Naive thymus-derived CD4-positive, alpha-beta T cell (primary cell): ENCODE data around the gene CHPT1. TPM values are rescaled to one million over a fixed set of nuclear protein-coding genes. Genes with fewer than 3 reads are reported as not detected.
"Not testable (repeated sequence)": the region's sequence is repeated elsewhere in the genome, so short reads cannot be mapped to it uniquely, and the experiment has no call there.

ENCODE experiments used
- ATAC-seq: fragments of 150-1000 bp; cut with Tn5 transposase; 2 replicates; pipeline ENCODE4 v1.10.0; 2021; ENCODE audit warnings: mild to moderate bottlenecking, moderate library complexity
- CTCF ChIA-PET: fragments of 350-600 bp; sonication (Branson Sonifier 250); formaldehyde crosslinking; loops from one replicate; lab custom pipeline; 2021; ENCODE audit warnings: antibody characterized with exemption; lab: Charles Lee
- POLR2A ChIA-PET: fragments of 350-600 bp; sonication (Branson Sonifier 250); formaldehyde crosslinking; loops from one replicate; lab custom pipeline; 2021; ENCODE audit warnings: antibody characterized with exemption, inconsistent platforms; lab: Charles Lee
- DNase-seq, 9 donors: peaks; one replicate each; pipeline versions ENCODE4 v3.0.0 to v3.0.0-alpha.2; 2020 to 2022; ENCODE audit warnings: mixed read lengths in 1 of 9
- H3K27ac ChIP-seq: one replicate; pipeline ENCODE4 v1.7.0; 2013; ENCODE audit warnings: mild to moderate bottlenecking, low read depth, low read length, moderate library complexity
- H3K27me3 ChIP-seq, 2 donors: one replicate each; pipeline ENCODE4 v1.7.0; 2013; ENCODE audit warnings: low read length in 2 of 2, mild to moderate bottlenecking in 2 of 2, moderate library complexity in 2 of 2; ENCODE audit not compliant: control insufficient read depth in 2 of 2, insufficient read depth in 2 of 2
- H3K36me3 ChIP-seq, 3 experiments: 1 replicate in 2 of 3; 2 replicates in 1 of 3; pipeline ENCODE4 v1.7.0; 2013; ENCODE audit warnings: low read length in 3 of 3, mild to moderate bottlenecking in 3 of 3, moderate library complexity in 1 of 3; ENCODE audit not compliant: insufficient read depth in 3 of 3, control insufficient read depth in 2 of 3
- H3K4me1 ChIP-seq, 2 donors: one replicate each; pipeline ENCODE4 v1.7.0; 2013; ENCODE audit warnings: low read length in 2 of 2, mild to moderate bottlenecking in 2 of 2, moderate library complexity in 1 of 2; ENCODE audit not compliant: control insufficient read depth in 2 of 2, insufficient read depth in 2 of 2
- H3K4me3 ChIP-seq: 2 replicates; pipeline ENCODE4 v1.7.0; 2013; ENCODE audit warnings: mild to moderate bottlenecking, low read length
- H3K9me3 ChIP-seq, 3 experiments: 1 replicate in 2 of 3; 2 replicates in 1 of 3; pipeline ENCODE4 v1.7.0; 2013; ENCODE audit warnings: low read length in 3 of 3; ENCODE audit not compliant: control insufficient read depth in 2 of 3
- H3K27ac Mint-ChIP-seq, 9 donors: one replicate each; pipeline ENCODE4 v1.8.0; 2020 to 2022; ENCODE audit warnings: mixed read lengths in 9 of 9, mild to moderate bottlenecking in 8 of 9, moderate library complexity in 5 of 9, inconsistent platforms in 2 of 9
- H3K27me3 Mint-ChIP-seq, 5 donors: one replicate each; pipeline ENCODE4 v1.8.0; 2021 to 2022; ENCODE audit warnings: mixed read lengths in 5 of 5, mild to moderate bottlenecking in 1 of 5
- H3K36me3 Mint-ChIP-seq, 5 donors: one replicate each; pipeline ENCODE4 v1.8.0; 2020 to 2022; ENCODE audit warnings: mixed read lengths in 5 of 5, mild to moderate bottlenecking in 3 of 5, inconsistent platforms in 1 of 5
- H3K4me1 Mint-ChIP-seq, 7 donors: one replicate each; pipeline ENCODE4 v1.8.0; 2020 to 2022; ENCODE audit warnings: mixed read lengths in 7 of 7, mild to moderate bottlenecking in 3 of 7, inconsistent platforms in 1 of 7
- H3K4me3 Mint-ChIP-seq, 10 donors: one replicate each; pipeline ENCODE4 v1.8.0; 2020 to 2022; ENCODE audit warnings: mild to moderate bottlenecking in 10 of 10, mixed read lengths in 10 of 10, moderate library complexity in 6 of 10, inconsistent platforms in 2 of 10
- H3K9me3 Mint-ChIP-seq, 11 donors: one replicate each; pipeline ENCODE4 v1.8.0; 2020 to 2022; ENCODE audit warnings: mixed read lengths in 11 of 11, mild to moderate bottlenecking in 4 of 11, inconsistent platforms in 1 of 11, moderate library complexity in 1 of 11
- intact Hi-C, 2 donors: fragments of 100-400 bp; cut with micrococcal nuclease; formaldehyde crosslinking; loops; one replicate each; pipeline ENCODE4 v1.15.1; 2023
- polyA plus RNA-seq, 2 donors: library from polyadenylated mRNA; unstranded; fragments of 300-500 nt; fragmentation: Illumina TruSeq; gene quantifications; one replicate each; pipeline ENCODE4 v1.2.3, GENCODE V29; 2021
- total RNA-seq, 6 experiments: library from RNA in 5 of 6; stranded (reverse) in 5 of 6; gene quantifications; 1 replicate in 5 of 6; 2 replicates in 1 of 6; pipeline ENCODE4 v1.2.3 and lab custom pipeline; 2021 to 2026

Gene CHPT1
- total and polyA plus RNA-seq, 7 experiments from 2014 or later = 6.5 to 22.9 (median 14.5) TPM

- Histone ChIP-seq H3K27me3 (no peaks in the 10 kb centered on the region), H3K4me3 (no peak overlapping the region), H3K4me1 (no peaks in the 10 kb centered on the region), H3K27ac (no peak overlapping the region), H3K9me3 (no peaks in the 10 kb centered on the region), H3K36me3 (no peaks in the 10 kb centered on the region)
- ATAC-seq = no peak
- H3K4me3 Mint-ChIP-seq = no peak overlapping the region
- H3K27ac Mint-ChIP-seq = no peak overlapping the region
- DNase-seq = no peak
- peaks cover 12 to 30% (median 27%) of the 10 kb centered on the region in 5 donors for H3K27me3 Mint-ChIP-seq
- ChIA-PET CTCF (no interaction called here), POLR2A (interaction anchor here (0.6 kb wide), 1 partner anchor 174 kb away, joined by 4 read pairs; no protein-coding TSS in a partner anchor)
- no peaks in the 10 kb centered on the region for H3K36me3 Mint-ChIP-seq
- H3K4me1 Mint-ChIP-seq = no peaks in the 10 kb centered on the region
- no peaks in the 10 kb centered on the region for H3K9me3 Mint-ChIP-seq
- intact Hi-C loops = no loop called here
These were observed 43.0 kb upstream of the CHPT1 start for GRCh38 chr12:101654442-101654841.

GRCh38 chr12:101655393-101655792 lies 42.0 kb upstream of the CHPT1 start:
- no peak overlapping the region for H3K27ac ChIP-seq
- H3K4me1 ChIP-seq = no peaks in the 10 kb centered on the region
- Mint-ChIP-seq H3K4me3 (no peak overlapping the region), H3K9me3 (no peaks in the 10 kb centered on the region), H3K27me3 (peaks cover 10 to 29% (median 22%) of the 10 kb centered on the region in 5 donors), H3K36me3 (no peaks in the 10 kb centered on the region), H3K27ac (no peak overlapping the region), H3K4me1 (no peaks in the 10 kb centered on the region)
- POLR2A ChIA-PET = no interaction called here
- DNase-seq = no peak
- ATAC-seq = no peak
- H3K9me3 ChIP-seq = no peaks in the 10 kb centered on the region
- H3K4me3 ChIP-seq = no peak overlapping the region
- H3K36me3 ChIP-seq = no peaks in the 10 kb centered on the region
- intact Hi-C loops = no loop called here
- CTCF ChIA-PET = no interaction called here
- no peaks in the 10 kb centered on the region for H3K27me3 ChIP-seq

DNA sequence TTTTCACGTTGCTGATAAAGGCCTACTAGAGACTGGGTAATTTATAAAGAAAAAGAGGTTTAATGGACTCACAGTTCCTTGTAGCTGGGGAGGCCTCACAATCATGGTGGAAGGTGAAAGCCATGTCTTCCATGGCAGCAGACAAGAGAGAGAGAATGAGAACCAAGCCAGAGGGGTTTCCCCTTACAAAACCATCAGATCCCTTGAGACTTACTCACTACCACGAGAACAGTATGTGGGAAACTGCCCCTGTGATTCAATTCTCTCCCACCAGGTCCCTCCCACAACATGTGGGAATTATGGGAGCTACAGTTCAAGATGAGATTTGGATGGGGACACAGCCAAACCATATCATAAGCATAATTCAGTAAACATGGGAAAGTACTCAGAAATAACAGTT lies 36.8 kb upstream of the CHPT1 start:
- intact Hi-C loops, CTCF ChIA-PET, H3K36me3 ChIP-seq, H3K4me3 ChIP-seq, H3K4me3 Mint-ChIP-seq, ATAC-seq, H3K4me1 ChIP-seq, H3K27me3 ChIP-seq, POLR2A ChIA-PET, H3K36me3 Mint-ChIP-seq, DNase-seq, H3K4me1 Mint-ChIP-seq, H3K9me3 ChIP-seq, H3K27ac ChIP-seq, H3K27ac Mint-ChIP-seq, H3K9me3 Mint-ChIP-seq: not testable (repeated sequence)
- H3K27me3 Mint-ChIP-seq = peaks cover 4 to 32% (median 5%) of the 10 kb centered on the region in 5 donors

- Histone ChIP-seq H3K36me3 (no peaks in the 10 kb centered on the region), H3K27ac (no peak overlapping the region), H3K4me3 (no peak overlapping the region), H3K9me3 (no peaks in the 10 kb centered on the region), H3K4me1 (no peaks in the 10 kb centered on the region), H3K27me3 (no peaks in the 10 kb centered on the region)
- H3K4me3 Mint-ChIP-seq = no peak overlapping the region
- intact Hi-C loops = no loop called here
- DNase-seq (no peak), ATAC-seq (no peak)
- peaks cover 8 to 33% (median 9%) of the 10 kb centered on the region in 5 donors for H3K27me3 Mint-ChIP-seq
- H3K4me1 Mint-ChIP-seq = no peaks in the 10 kb centered on the region
- H3K36me3 Mint-ChIP-seq = no peaks in the 10 kb centered on the region
- no peaks in the 10 kb centered on the region for H3K9me3 Mint-ChIP-seq
- ChIA-PET POLR2A (no interaction called here), CTCF (no interaction called here)
- no peak overlapping the region for H3K27ac Mint-ChIP-seq
These were observed 34.1 kb upstream of the CHPT1 start for GRCh38 chr12:101663298-101663697.

DNA sequence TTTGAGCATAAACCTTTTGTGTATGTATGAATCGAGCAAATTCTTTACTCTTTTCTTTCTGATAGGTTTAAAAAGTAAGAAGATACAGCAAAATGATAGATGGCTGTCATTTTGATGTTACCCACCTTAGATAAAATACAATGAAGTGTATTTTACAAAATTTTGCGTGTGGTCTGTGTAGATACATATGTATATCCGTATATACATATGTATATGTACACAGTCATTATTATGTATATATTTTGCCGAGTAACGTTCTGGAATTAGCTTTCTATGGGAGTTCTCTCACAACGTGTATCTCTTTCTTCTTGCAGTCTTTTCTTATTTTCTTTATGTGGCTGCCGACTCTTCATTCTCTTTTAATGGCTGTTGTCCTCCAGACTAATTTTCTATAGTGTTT lies 32.4 kb upstream of the CHPT1 start:
- Mint-ChIP-seq H3K27me3 (peaks cover 8 to 26% (median 9%) of the 10 kb centered on the region in 5 donors), H3K9me3 (no peaks in the 10 kb centered on the region), H3K27ac (no peak overlapping the region), H3K4me3 (no peak overlapping the region), H3K4me1 (peaks cover 0 to 3% (median 1%) of the 10 kb centered on the region in 7 donors), H3K36me3 (no peaks in the 10 kb centered on the region)
- ATAC-seq (no peak), DNase-seq (no peak)
- H3K27me3 ChIP-seq = no peaks in the 10 kb centered on the region
- H3K36me3 ChIP-seq = no peaks in the 10 kb centered on the region
- no peaks in the 10 kb centered on the region for H3K9me3 ChIP-seq
- CTCF ChIA-PET = no interaction called here
- intact Hi-C loops = no loop called here
- H3K4me1 ChIP-seq = no peaks in the 10 kb centered on the region
- POLR2A ChIA-PET = no interaction called here
- no peak overlapping the region for H3K4me3 ChIP-seq
- H3K27ac ChIP-seq = no peak overlapping the region

DNA sequence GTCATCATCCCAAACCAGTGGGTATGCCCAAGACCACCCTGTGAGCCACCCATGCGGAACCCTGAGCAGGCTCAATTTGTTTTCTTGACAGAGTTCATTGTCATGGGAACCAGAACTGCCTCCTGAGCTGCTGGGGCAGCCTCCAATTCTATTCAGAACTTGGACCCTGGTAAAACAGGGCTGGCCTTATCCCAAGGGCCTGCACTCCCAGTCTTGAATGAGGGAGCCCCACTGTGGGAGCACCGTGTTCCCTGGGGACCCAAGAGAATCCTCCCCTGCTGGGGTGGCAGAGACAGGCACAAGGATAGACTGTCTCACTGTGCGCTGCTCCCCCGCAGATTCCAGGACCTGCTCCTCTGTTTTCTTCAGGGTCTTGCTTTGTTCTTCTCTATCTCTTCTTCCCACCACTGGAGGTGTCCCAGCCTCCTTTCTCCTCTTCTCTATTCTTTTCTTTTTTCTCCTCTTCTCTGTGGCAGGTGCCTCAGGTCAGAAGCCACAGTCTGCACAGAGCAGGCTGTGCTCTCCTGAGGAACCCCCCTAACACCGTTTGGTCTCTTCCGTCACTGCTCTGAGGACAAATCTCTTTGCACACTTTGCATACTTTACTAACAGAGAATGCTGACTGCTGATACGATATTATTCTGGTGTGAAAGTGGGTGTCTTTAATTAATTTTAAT lies 31.2 kb upstream of the CHPT1 start:
- H3K36me3 Mint-ChIP-seq = no peaks in the 10 kb centered on the region
- no peak overlapping the region for H3K27ac Mint-ChIP-seq
- Histone ChIP-seq H3K4me1 (peaks cover 0 to 6% of the 10 kb centered on the region in 2 donors), H3K27ac (no peak overlapping the region), H3K4me3 (no peak overlapping the region), H3K9me3 (no peaks in the 10 kb centered on the region), H3K36me3 (no peaks in the 10 kb centered on the region), H3K27me3 (no peaks in the 10 kb centered on the region)
- POLR2A ChIA-PET = no interaction called here
- ATAC-seq (no peak), DNase-seq (no peak)
- H3K4me3 Mint-ChIP-seq = no peak overlapping the region
- H3K27me3 Mint-ChIP-seq = peaks cover 8 to 24% (median 9%) of the 10 kb centered on the region in 5 donors
- CTCF ChIA-PET = no interaction called here
- H3K9me3 Mint-ChIP-seq = peaks cover 0 to under 1% (median 0%) of the 10 kb centered on the region in 11 donors
- peaks cover 5 to 15% (median 12%) of the 10 kb centered on the region in 7 donors for H3K4me1 Mint-ChIP-seq
- intact Hi-C loops = no loop called here

DNA sequence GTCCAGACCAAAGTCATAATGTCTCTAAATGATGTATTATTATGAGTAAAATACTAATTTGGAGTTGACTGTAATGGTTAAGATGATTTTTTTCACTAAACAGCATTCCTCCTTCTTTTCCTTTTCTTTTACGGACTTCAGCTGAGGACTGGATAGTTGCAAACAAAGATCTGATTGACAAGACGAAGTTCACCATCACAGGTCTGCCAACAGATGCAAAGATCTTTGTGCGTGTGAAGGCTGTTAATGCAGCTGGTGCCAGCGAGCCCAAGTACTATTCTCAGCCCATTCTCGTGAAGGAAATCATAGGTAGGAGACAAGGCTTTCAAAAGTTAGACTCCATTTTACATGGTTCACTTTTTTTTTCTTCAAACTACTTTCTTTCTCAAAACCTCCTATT lies 29.8 kb upstream of the CHPT1 start:
- peaks cover 13 to 28% (median 21%) of the 10 kb centered on the region in 7 donors for H3K4me1 Mint-ChIP-seq
- POLR2A ChIA-PET = no interaction called here
- peaks cover 0 to 3% (median 0%) of the 10 kb centered on the region in 11 donors for H3K9me3 Mint-ChIP-seq
- DNase-seq (no peak), ATAC-seq (no peak)
- CTCF ChIA-PET = interaction anchor here (0.6 to 1.0 kb wide), 3 partner anchors 46 to 171 kb away, joined by 3 to 5 read pairs (median 4); no protein-coding TSS in a partner anchor
- H3K4me3 ChIP-seq = no peak overlapping the region
- peaks cover 8 to 24% (median 9%) of the 10 kb centered on the region in 5 donors for H3K27me3 Mint-ChIP-seq
- no peaks in the 10 kb centered on the region for H3K27me3 ChIP-seq
- peaks cover 4 to 18% of the 10 kb centered on the region in 2 donors for H3K4me1 ChIP-seq
- intact Hi-C loops = no loop called here
- no peaks in the 10 kb centered on the region for H3K36me3 ChIP-seq
- H3K27ac ChIP-seq = no peak overlapping the region
- H3K27ac Mint-ChIP-seq = no peak overlapping the region
- no peaks in the 10 kb centered on the region for H3K36me3 Mint-ChIP-seq
- no peaks in the 10 kb centered on the region for H3K9me3 ChIP-seq
- no peak overlapping the region for H3K4me3 Mint-ChIP-seq
